K562 (cell line): ENCODE results near the gene GLIPR1. TPM values are rescaled to one million over a fixed set of nuclear protein-coding genes. Genes with fewer than 3 reads are reported as not detected.

Experiments
- ETS2 ChIP-seq: IDR thresholded peaks from 2 replicates; pipeline ENCODE4 v1.6.1; 2016; ENCODE audit warnings: borderline replicate concordance, missing genetic modification characterization, mild to moderate bottlenecking, moderate library complexity, missing compliant biosample characterization; ENCODE audit not compliant: poor library complexity, severe bottlenecking
- FOXM1 ChIP-seq, 2 experiments: fragments of 450-650 bp in 1 of 2; sonication (generic) in 1 of 2; formaldehyde crosslinking in 1 of 2; IDR thresholded peaks; 2 replicates each; pipeline versions ENCODE4 v1.6.1 to v1.9.0; 2017 to 2022; ENCODE audit warnings: low read depth in 2 of 2, mild to moderate bottlenecking in 2 of 2, missing genetic modification reagents in 1 of 2, moderate library complexity in 1 of 2
- GTF2F1 ChIP-seq: IDR thresholded peaks from 2 replicates; pipeline ENCODE4 v1.6.1; 2011; ENCODE audit warnings: low read depth, low read length, improper control_type of control experiment
- MYBL2 ChIP-seq, 2 experiments: fragments of 450-650 bp in 1 of 2; sonication (generic) in 1 of 2; formaldehyde crosslinking in 1 of 2; IDR thresholded peaks; 2 replicates each; pipeline versions ENCODE4 v1.6.1 to v1.8.1; 2017 to 2022; ENCODE audit warnings: borderline replicate concordance in 1 of 2, inconsistent platforms in 1 of 2, low read depth in 1 of 2, mild to moderate bottlenecking in 1 of 2, missing genetic modification reagents in 1 of 2, moderate library complexity in 1 of 2
- MYNN ChIP-seq, 2 experiments: sonication (generic); formaldehyde crosslinking in 1 of 2; IDR thresholded peaks; 2 replicates each; pipeline versions ENCODE4 v1.5.0 to v1.6.1; 2016 to 2020; ENCODE audit warnings: antibody characterized with exemption in 1 of 2, missing genetic modification reagents in 1 of 2
- NCOR1 ChIP-seq: fragments of 450-650 bp; IDR thresholded peaks from 2 replicates; pipeline ENCODE4 v1.6.1; 2016; ENCODE audit warnings: mild to moderate bottlenecking, moderate library complexity
- NFE2L1 ChIP-seq: fragments of 450-650 bp; IDR thresholded peaks from 2 replicates; pipeline ENCODE4 v1.6.1; 2016; ENCODE audit warnings: missing genetic modification characterization, low read depth, mild to moderate bottlenecking, missing compliant biosample characterization, moderate library complexity, borderline replicate concordance
- POLR2A ChIP-seq: fragments of 450-650 bp; conservative IDR thresholded peaks from 2 replicates; pipeline ENCODE4 v1.6.1; 2016
- RBBP5 ChIP-seq: fragments of 200-600 bp; sonication (generic); IDR thresholded peaks from 2 replicates; pipeline ENCODE4 v1.6.1; 2012; ENCODE audit warnings: borderline replicate concordance, mild to moderate bottlenecking, low read length, control low read depth, inconsistent platforms; ENCODE audit not compliant: insufficient read depth, poor library complexity, severe bottlenecking
- TAF15 ChIP-seq: fragments of 200-400 bp; formaldehyde crosslinking; IDR thresholded peaks from 2 replicates; pipeline ENCODE4 v1.6.1; 2017; ENCODE audit warnings: mild to moderate bottlenecking, low read depth, low read length, moderate library complexity
- ZFP36 ChIP-seq: fragments of 150-350 bp; IDR thresholded peaks from 2 replicates; pipeline ENCODE4 v1.6.1; 2018; ENCODE audit warnings: low read length, low read depth; ENCODE audit not compliant: partially characterized antibody
- ZNF12 ChIP-seq: sonication (generic); formaldehyde crosslinking; IDR thresholded peaks from 2 replicates; pipeline ENCODE4 v1.4.0; 2020; ENCODE audit warnings: mild to moderate bottlenecking, missing genetic modification reagents
- ZNF253 ChIP-seq: fragments of 250-450 bp; sonication (Bioruptor Pico); conservative IDR thresholded peaks from 2 replicates; pipeline ENCODE4 v1.6.1; 2021; ENCODE audit warnings: mild to moderate bottlenecking
- ZNF780A ChIP-seq: fragments of 250-450 bp; sonication (Bioruptor Pico); IDR thresholded peaks from 2 replicates; pipeline ENCODE4 v1.5.0; 2021; ENCODE audit warnings: mild to moderate bottlenecking
- polyA plus RNA-seq, 8 experiments: library from polyadenylated mRNA; depleted of rRNA in 4 of 8; stranded (reverse) in 5 of 8; unstranded in 3 of 8; fragments of >200 nt; fragmentation: Nextera tagmentation in 2 of 8; fragmentation: Illumina TruSeq in 1 of 8; extraction: Ambion mirVana in 2 of 8; extraction: Trizol in 1 of 8; gene quantifications; 2 replicates each; pipeline versions ENCODE4 v1.2.1 to v1.2.3, GENCODE V29; 2011 to 2014; ENCODE audit warnings: inconsistent platforms in 1 of 8, missing spikeins in 1 of 8
- total RNA-seq, 7 experiments: library from RNA; depleted of rRNA in 6 of 7; stranded (reverse); fragments of >200 nt in 6 of 7; fragmentation: Illumina TruSeq in 2 of 7; extraction: Trizol in 2 of 7; gene quantifications; 2 replicates each; pipeline versions ENCODE4 v1.2.1 to v1.2.3, GENCODE V29; 2011 to 2021; ENCODE audit warnings: low replicate concordance in 1 of 7
- TF ChIP-seq, protein P1 (sequence below), 3 experiments: IDR thresholded peaks in 2 of 3; conservative IDR thresholded peaks in 1 of 3; 2 replicates each; pipeline ENCODE4 v1.5.1; 2011 to 2012; ENCODE audit warnings: low read length in 3 of 3, mild to moderate bottlenecking in 3 of 3, control low read depth in 2 of 3, improper control_type of control experiment in 1 of 3, inconsistent platforms in 1 of 3, low read depth in 1 of 3, mixed read lengths in 1 of 3, moderate library complexity in 1 of 3; ENCODE audit not compliant: insufficient read depth in 2 of 3
- TF ChIP-seq, protein P2 (sequence below): fragments of 250-450 bp; sonication (Bioruptor Pico); IDR thresholded peaks from 2 replicates; pipeline ENCODE4 v1.8.0; 2021; ENCODE audit warnings: borderline replicate concordance, mild to moderate bottlenecking, moderate library complexity; ENCODE audit not compliant: poor library complexity, severe bottlenecking
- TF ChIP-seq, protein P3 (sequence below): fragments of 250-450 bp; sonication (Bioruptor Pico); IDR thresholded peaks from 2 replicates; pipeline ENCODE4 v1.9.0; 2021; ENCODE audit warnings: mild to moderate bottlenecking, inconsistent platforms
- TF ChIP-seq, protein P4 (sequence below): IDR thresholded peaks from 2 replicates; pipeline ENCODE4 v1.6.1; 2011; ENCODE audit not compliant: insufficient read length; ENCODE audit errors: extremely low read depth

The GLIPR1 gene
- total and polyA plus RNA-seq, 9 of the 15 experiments (the other 6 are each of a cell fraction or from before 2014, with no cell fraction given) = 0.26 to 2.1 (median 1.2) TPM

DNA sequence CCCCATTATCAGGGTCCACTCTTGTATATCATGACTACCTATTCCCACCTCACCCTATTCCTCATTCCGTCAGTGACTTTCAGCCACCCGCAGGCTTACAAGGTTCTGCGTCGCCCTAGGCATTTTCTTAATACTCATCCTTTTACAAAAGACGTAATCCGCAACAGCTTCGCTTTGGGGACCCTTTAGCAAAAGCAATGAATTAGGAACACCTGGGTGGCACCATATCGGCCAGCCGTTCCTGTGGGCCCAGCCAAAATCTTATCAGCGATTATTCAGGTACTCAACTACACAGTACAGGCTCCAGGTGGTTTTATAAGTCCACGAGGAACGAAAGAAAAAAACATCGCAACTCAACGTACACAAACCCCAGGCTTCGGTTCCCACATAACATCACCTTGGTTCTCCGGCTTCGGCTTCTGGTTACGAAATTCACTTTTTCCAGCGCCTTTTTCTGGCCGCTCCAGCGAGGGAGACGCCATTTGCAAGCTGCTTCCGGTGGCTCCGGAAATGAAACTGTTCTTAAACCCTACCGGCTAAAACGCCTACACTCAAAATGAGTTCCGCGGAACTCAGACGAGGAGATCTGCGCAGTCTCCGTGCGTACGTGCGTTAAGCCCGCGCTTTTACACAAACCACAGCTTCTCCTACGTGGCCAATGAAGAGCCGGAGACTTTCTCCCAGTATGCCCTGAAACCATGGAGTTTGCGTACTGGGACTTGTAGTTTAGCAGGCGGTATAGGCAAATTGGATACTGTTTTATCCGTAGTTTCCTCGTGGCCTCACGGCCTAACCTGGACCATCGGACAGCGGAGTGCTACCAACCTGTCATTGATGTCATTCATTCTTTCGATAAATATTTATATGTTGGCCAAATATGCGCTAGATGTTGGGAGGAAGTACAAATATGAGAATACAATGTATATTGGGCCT lies 30.8 kb downstream of the GLIPR1 start, which contains the start of gene KRR1 (continued):
- TF ChIP-seq, protein P1, sequence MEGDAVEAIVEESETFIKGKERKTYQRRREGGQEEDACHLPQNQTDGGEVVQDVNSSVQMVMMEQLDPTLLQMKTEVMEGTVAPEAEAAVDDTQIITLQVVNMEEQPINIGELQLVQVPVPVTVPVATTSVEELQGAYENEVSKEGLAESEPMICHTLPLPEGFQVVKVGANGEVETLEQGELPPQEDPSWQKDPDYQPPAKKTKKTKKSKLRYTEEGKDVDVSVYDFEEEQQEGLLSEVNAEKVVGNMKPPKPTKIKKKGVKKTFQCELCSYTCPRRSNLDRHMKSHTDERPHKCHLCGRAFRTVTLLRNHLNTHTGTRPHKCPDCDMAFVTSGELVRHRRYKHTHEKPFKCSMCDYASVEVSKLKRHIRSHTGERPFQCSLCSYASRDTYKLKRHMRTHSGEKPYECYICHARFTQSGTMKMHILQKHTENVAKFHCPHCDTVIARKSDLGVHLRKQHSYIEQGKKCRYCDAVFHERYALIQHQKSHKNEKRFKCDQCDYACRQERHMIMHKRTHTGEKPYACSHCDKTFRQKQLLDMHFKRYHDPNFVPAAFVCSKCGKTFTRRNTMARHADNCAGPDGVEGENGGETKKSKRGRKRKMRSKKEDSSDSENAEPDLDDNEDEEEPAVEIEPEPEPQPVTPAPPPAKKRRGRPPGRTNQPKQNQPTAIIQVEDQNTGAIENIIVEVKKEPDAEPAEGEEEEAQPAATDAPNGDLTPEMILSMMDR (IDR thresholded peaks at IDR 0.05 in 2 of 3, conservative IDR thresholded peaks at IDR 0.05 in 1 of 3; ENCODE audit: insufficient read depth in 2 of 3, low read depth in 1 of 3, low read length in 3 of 3) = peak in 1 of 3 experiments; percentile 2; a peak in 1 of 6 replicates
- TF ChIP-seq NCOR1 = peak; percentile 22; the same call in 1 of the 2 replicates
- TF ChIP-seq RBBP5 = peak; percentile 94
- TF ChIP-seq, protein P2, sequence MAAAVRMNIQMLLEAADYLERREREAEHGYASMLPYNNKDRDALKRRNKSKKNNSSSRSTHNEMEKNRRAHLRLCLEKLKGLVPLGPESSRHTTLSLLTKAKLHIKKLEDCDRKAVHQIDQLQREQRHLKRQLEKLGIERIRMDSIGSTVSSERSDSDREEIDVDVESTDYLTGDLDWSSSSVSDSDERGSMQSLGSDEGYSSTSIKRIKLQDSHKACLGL (CRISPR knock-in tag) = no peak
- no peak for TF ChIP-seq ZFP36
- TF ChIP-seq TAF15 = no peak
- TF ChIP-seq ZNF253 (CRISPR knock-in tag) = no peak
- TF ChIP-seq ZNF780A = no peak
- no peak; the same call in 1 of the 2 replicates for TF ChIP-seq GTF2F1
- TF ChIP-seq, protein P3, sequence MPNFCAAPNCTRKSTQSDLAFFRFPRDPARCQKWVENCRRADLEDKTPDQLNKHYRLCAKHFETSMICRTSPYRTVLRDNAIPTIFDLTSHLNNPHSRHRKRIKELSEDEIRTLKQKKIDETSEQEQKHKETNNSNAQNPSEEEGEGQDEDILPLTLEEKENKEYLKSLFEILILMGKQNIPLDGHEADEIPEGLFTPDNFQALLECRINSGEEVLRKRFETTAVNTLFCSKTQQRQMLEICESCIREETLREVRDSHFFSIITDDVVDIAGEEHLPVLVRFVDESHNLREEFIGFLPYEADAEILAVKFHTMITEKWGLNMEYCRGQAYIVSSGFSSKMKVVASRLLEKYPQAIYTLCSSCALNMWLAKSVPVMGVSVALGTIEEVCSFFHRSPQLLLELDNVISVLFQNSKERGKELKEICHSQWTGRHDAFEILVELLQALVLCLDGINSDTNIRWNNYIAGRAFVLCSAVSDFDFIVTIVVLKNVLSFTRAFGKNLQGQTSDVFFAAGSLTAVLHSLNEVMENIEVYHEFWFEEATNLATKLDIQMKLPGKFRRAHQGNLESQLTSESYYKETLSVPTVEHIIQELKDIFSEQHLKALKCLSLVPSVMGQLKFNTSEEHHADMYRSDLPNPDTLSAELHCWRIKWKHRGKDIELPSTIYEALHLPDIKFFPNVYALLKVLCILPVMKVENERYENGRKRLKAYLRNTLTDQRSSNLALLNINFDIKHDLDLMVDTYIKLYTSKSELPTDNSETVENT (CRISPR knock-in tag) = no peak
- peak; percentile 73; the same call in 1 of the 2 replicates for TF ChIP-seq ZNF12
- TF ChIP-seq MYNN (IDR thresholded peaks at IDR 0.05) = no peak
- no peak for TF ChIP-seq MYNN (CRISPR knock-in tag; IDR thresholded peaks at IDR 0.05)
- no peak for TF ChIP-seq ETS2 (tag)
- TF ChIP-seq, protein P4, sequence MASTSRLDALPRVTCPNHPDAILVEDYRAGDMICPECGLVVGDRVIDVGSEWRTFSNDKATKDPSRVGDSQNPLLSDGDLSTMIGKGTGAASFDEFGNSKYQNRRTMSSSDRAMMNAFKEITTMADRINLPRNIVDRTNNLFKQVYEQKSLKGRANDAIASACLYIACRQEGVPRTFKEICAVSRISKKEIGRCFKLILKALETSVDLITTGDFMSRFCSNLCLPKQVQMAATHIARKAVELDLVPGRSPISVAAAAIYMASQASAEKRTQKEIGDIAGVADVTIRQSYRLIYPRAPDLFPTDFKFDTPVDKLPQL = no peak
- TF ChIP-seq FOXM1 (IDR thresholded peaks at IDR 0.05; ENCODE audit: low read depth) = peak; percentile 67
- 0 out of 2 replicates have a peak, but pooled peaks have one; percentile 21 for TF ChIP-seq FOXM1 (CRISPR knock-in tag; IDR thresholded peaks at IDR 0.05; ENCODE audit: low read depth)
- TF ChIP-seq NFE2L1 (tag) = no peak
- peak; percentile 91 for TF ChIP-seq POLR2A
- TF ChIP-seq MYBL2 (IDR thresholded peaks at IDR 0.05; ENCODE audit: low read depth) = peak; percentile 82
- no peak for TF ChIP-seq MYBL2 (CRISPR knock-in tag; IDR thresholded peaks at IDR 0.05; ENCODE audit: borderline replicate concordance)
